DMS79 (cell line): Measurements from ENCODE around the gene FBXL5.

Source experiments
- DNase-seq: peaks from one replicate; lab custom pipeline; 2025; lab: John Stamatoyannopoulos, UW

Gene FBXL5

GRCh38 chr4:15562114-15562513, 93.0 kb downstream of the FBXL5 start:
- DNase-seq: no peak

- no peak for DNase-seq
Observed at GRCh38 chr4:15558561-15558960, 96.6 kb downstream of the FBXL5 start.

- no peak for DNase-seq
Observed at GRCh38 chr4:15557786-15558550, 97.2 kb downstream of the FBXL5 start.

- DNase-seq: no peak
Observed at GRCh38 chr4:15556511-15557092, 98.6 kb downstream of the FBXL5 start.
